HG02763 (cell line): ENCODE measurements around the gene MCRS1.

ENCODE experiments used
- ATAC-seq: cut with Tn5 transposase; IDR thresholded peaks from one replicate; pipeline ENCODE4 v1.9.1; 2021; ENCODE audit warnings: mild to moderate bottlenecking, moderate library complexity; ENCODE audit not compliant: unreplicated experiment

MCRS1 gene

GRCh38 chr12:49583366-49584094, 15.6 kb upstream of the MCRS1 start:
- ATAC-seq, result no peak

GRCh38 chr12:49582850-49583249, 14.9 kb upstream of the MCRS1 start:
- no peak for ATAC-seq

- ATAC-seq, result no peak
These were observed 14.3 kb upstream of the MCRS1 start for GRCh38 chr12:49582201-49582600.

- ATAC-seq, result no peak
These were observed 12.9 kb upstream of the MCRS1 start for GRCh38 chr12:49580572-49581535.

- ATAC-seq, result no peak
These were observed 10.7 kb upstream of the MCRS1 start for GRCh38 chr12:49578471-49579112.

GRCh38 chr12:49577589-49578315, 9.8 kb upstream of the MCRS1 start:
- ATAC-seq, result no peak

GRCh38 chr12:49568442-49569162, 660 bp upstream of the MCRS1 start:
- peak; percentile 3 for ATAC-seq

GRCh38 chr12:49567302-49567610, 686 bp downstream of the MCRS1 start:
- no peak for ATAC-seq

- ATAC-seq, result no peak
These were observed 1.6 kb downstream of the MCRS1 start for GRCh38 chr12:49566361-49566760.

- ATAC-seq, result no peak
These were observed 2.3 kb downstream of the MCRS1 start for GRCh38 chr12:49565406-49566265.

- no peak for ATAC-seq
These were observed 3.1 kb downstream of the MCRS1 start for GRCh38 chr12:49564686-49565405.

- no peak for ATAC-seq
These were observed 3.8 kb downstream of the MCRS1 start for GRCh38 chr12:49563951-49564685.

- no peak for ATAC-seq
These were observed 5.1 kb downstream of the MCRS1 start for GRCh38 chr12:49562831-49563230.

GRCh38 chr12:49562233-49562632, 5.7 kb downstream of the MCRS1 start:
- no peak for ATAC-seq

- no peak for ATAC-seq
These were observed 7.2 kb downstream of the MCRS1 start for GRCh38 chr12:49560695-49561094.

- ATAC-seq, result no peak
These were observed 8.8 kb downstream of the MCRS1 start for GRCh38 chr12:49559011-49559675.

- no peak for ATAC-seq
These were observed 9.4 kb downstream of the MCRS1 start for GRCh38 chr12:49558526-49558925.

GRCh38 chr12:49557917-49558215, 10.1 kb downstream of the MCRS1 start:
- ATAC-seq, result no peak
